DOHH2 (cell line): ENCODE measurements around the gene FAM180B.
"Not testable (repeated sequence)": the region's sequence is repeated elsewhere in the genome, so short reads cannot be mapped to it uniquely, and the experiment has no call there.

Source experiments
- H3F3A ChIP-seq: fragments of 200-600 bp; sonication (generic), shearing (Covaris generic); 2 replicates; pipeline ENCODE4 v1.6.0; 2016; ENCODE audit warnings: antibody characterized with exemption, mild to moderate bottlenecking; ENCODE audit not compliant: control insufficient read depth, insufficient read depth
- H3K27ac ChIP-seq: fragments of 200-600 bp; sonication (generic); 2 replicates; pipeline ENCODE4 v1.5.1; 2014; ENCODE audit warnings: low read depth, mild to moderate bottlenecking, low read length, moderate library complexity
- H3K27me3 ChIP-seq: fragments of 200-600 bp; sonication (generic); 2 replicates; pipeline ENCODE4 v1.6.1; 2014; ENCODE audit warnings: mild to moderate bottlenecking, low read length, mixed read lengths; ENCODE audit not compliant: control insufficient read depth
- H3K36me3 ChIP-seq: fragments of 200-600 bp; sonication (generic); 2 replicates; pipeline ENCODE4 v1.6.1; 2014; ENCODE audit warnings: mild to moderate bottlenecking, low read length, moderate library complexity, mixed read lengths; ENCODE audit not compliant: control insufficient read depth
- H3K4me1 ChIP-seq: fragments of 200-600 bp; sonication (generic); 2 replicates; pipeline ENCODE4 v1.6.1; 2014; ENCODE audit warnings: mild to moderate bottlenecking, low read length, mixed read lengths; ENCODE audit not compliant: control insufficient read depth
- H3K4me2 ChIP-seq: fragments of 200-600 bp; sonication (generic); 2 replicates; pipeline ENCODE4 v1.6.0; 2014; ENCODE audit warnings: mild to moderate bottlenecking, low read length, moderate library complexity
- H3K4me3 ChIP-seq: fragments of 200-600 bp; sonication (generic); 2 replicates; pipeline ENCODE4 v1.5.1; 2014; ENCODE audit warnings: mild to moderate bottlenecking, low read length, mixed read lengths
- H3K79me2 ChIP-seq: fragments of 200-600 bp; sonication (generic); 2 replicates; pipeline ENCODE4 v1.6.1; 2014; ENCODE audit warnings: mild to moderate bottlenecking, low read length, mixed read lengths; ENCODE audit not compliant: control insufficient read depth
- H3K9me2 ChIP-seq: fragments of 200-600 bp; sonication (generic); replicated peaks from 2 replicates; pipeline ENCODE4 v1.6.1; 2014; ENCODE audit warnings: mild to moderate bottlenecking, low read length, mixed read lengths; ENCODE audit not compliant: control insufficient read depth
- H3K9me3 ChIP-seq: fragments of 200-600 bp; sonication (generic); 2 replicates; pipeline ENCODE4 v1.6.1; 2014; ENCODE audit warnings: antibody characterized with exemption, low read length, mixed read lengths; ENCODE audit not compliant: control insufficient read depth, insufficient read depth
- H4K20me1 ChIP-seq: fragments of 200-600 bp; sonication (generic); 2 replicates; pipeline ENCODE4 v1.6.0; 2014; ENCODE audit warnings: low read depth, mild to moderate bottlenecking, antibody characterized with exemption, low read length, moderate library complexity; ENCODE audit not compliant: control insufficient read depth, insufficient read depth
- EZH2phosphoT487 ChIP-seq: fragments of 200-600 bp; sonication (generic); IDR thresholded peaks from 2 replicates; pipeline ENCODE4 v1.6.1; 2017; ENCODE audit warnings: borderline replicate concordance, mild to moderate bottlenecking, antibody characterized with exemption, low read length, moderate library complexity, mixed read lengths
- TF ChIP-seq, protein P1 (sequence below): fragments of 200-600 bp; sonication (generic); IDR thresholded peaks from one replicate; pipeline ENCODE4 v1.5.1; 2014; ENCODE audit warnings: antibody characterized with exemption, mild to moderate bottlenecking, low read depth, low read length; ENCODE audit not compliant: poor library complexity, severe bottlenecking

Gene FAM180B

GRCh38 chr11:47539681-47540039, 46.8 kb upstream of the FAM180B start:
- TF ChIP-seq EZH2phosphoT487, result no peak
- TF ChIP-seq, protein P1, sequence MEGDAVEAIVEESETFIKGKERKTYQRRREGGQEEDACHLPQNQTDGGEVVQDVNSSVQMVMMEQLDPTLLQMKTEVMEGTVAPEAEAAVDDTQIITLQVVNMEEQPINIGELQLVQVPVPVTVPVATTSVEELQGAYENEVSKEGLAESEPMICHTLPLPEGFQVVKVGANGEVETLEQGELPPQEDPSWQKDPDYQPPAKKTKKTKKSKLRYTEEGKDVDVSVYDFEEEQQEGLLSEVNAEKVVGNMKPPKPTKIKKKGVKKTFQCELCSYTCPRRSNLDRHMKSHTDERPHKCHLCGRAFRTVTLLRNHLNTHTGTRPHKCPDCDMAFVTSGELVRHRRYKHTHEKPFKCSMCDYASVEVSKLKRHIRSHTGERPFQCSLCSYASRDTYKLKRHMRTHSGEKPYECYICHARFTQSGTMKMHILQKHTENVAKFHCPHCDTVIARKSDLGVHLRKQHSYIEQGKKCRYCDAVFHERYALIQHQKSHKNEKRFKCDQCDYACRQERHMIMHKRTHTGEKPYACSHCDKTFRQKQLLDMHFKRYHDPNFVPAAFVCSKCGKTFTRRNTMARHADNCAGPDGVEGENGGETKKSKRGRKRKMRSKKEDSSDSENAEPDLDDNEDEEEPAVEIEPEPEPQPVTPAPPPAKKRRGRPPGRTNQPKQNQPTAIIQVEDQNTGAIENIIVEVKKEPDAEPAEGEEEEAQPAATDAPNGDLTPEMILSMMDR, result no peak
- H3K27ac ChIP-seq, result no peak overlapping the region

GRCh38 chr11:47541070-47541469, 45.4 kb upstream of the FAM180B start:
- Histone ChIP-seq H3K4me2 (no peak overlapping the region), H3K4me3 (no peak overlapping the region), H3K9me2 (no peaks in the 10 kb centered on the region), H3K79me2 (peaks cover 100% of the 10 kb centered on the region), H3K36me3 (peaks cover 36% of the 10 kb centered on the region), H3F3A (no peaks in the 10 kb centered on the region; the same call in 1 of the 2 replicates), H3K4me1 (peaks cover 48% of the 10 kb centered on the region), H3K27me3 (no peaks in the 10 kb centered on the region), H3K27ac (no peak overlapping the region), H3K9me3 (no peaks in the 10 kb centered on the region), H4K20me1 (peaks cover 29% of the 10 kb centered on the region)
- no peak for TF ChIP-seq EZH2phosphoT487
- TF ChIP-seq, protein P1, result no peak

More at GRCh38 chr11:47539681-47540039, 46.8 kb upstream of the FAM180B start:
- H3K27me3 ChIP-seq, result no peaks in the 10 kb centered on the region
- H3K9me3 ChIP-seq, result no peaks in the 10 kb centered on the region
- peaks cover 30% of the 10 kb centered on the region for H4K20me1 ChIP-seq
- no peak overlapping the region for H3K4me3 ChIP-seq
- H3K9me2 ChIP-seq, result no peaks in the 10 kb centered on the region
- H3K79me2 ChIP-seq, result peaks cover 100% of the 10 kb centered on the region
- peaks cover 40% of the 10 kb centered on the region for H3K36me3 ChIP-seq
- H3F3A ChIP-seq, result no peaks in the 10 kb centered on the region; the same call in 1 of the 2 replicates
- peaks cover 57% of the 10 kb centered on the region for H3K4me1 ChIP-seq
- H3K4me2 ChIP-seq, result no peak overlapping the region

- Histone ChIP-seq H4K20me1 (peaks cover 31% of the 10 kb centered on the region), H3K4me2 (no peak overlapping the region), H3K27ac (no peak overlapping the region)
Observed at GRCh38 chr11:47545298-47545697, 41.2 kb upstream of the FAM180B start.

GRCh38 chr11:47546274-47546673, 40.2 kb upstream of the FAM180B start:
- not testable (repeated sequence) for H3K27me3 ChIP-seq, H3K27ac ChIP-seq, H3K9me3 ChIP-seq, H3K4me2 ChIP-seq, H3K4me3 ChIP-seq, H3F3A ChIP-seq, H3K9me2 ChIP-seq
- H3K79me2 ChIP-seq, result peaks cover 100% of the 10 kb centered on the region
- H4K20me1 ChIP-seq, result peaks cover 41% of the 10 kb centered on the region
- H3K36me3 ChIP-seq, result peaks cover 58% of the 10 kb centered on the region
- peaks cover 35% of the 10 kb centered on the region for H3K4me1 ChIP-seq

More at GRCh38 chr11:47545298-47545697, 41.2 kb upstream of the FAM180B start:
- H3K4me3 ChIP-seq, result no peak overlapping the region
- TF ChIP-seq EZH2phosphoT487, result no peak
- TF ChIP-seq, protein P1, result no peak
- no peaks in the 10 kb centered on the region for H3K9me3 ChIP-seq
- H3K27me3 ChIP-seq, result no peaks in the 10 kb centered on the region
- H3K4me1 ChIP-seq, result peaks cover 26% of the 10 kb centered on the region
- peaks cover 100% of the 10 kb centered on the region for H3K79me2 ChIP-seq
- H3K9me2 ChIP-seq, result no peaks in the 10 kb centered on the region
- peaks cover 50% of the 10 kb centered on the region for H3K36me3 ChIP-seq
- H3F3A ChIP-seq, result no peaks in the 10 kb centered on the region
